ENCODE measurements around the gene HNRNPLL.

The HNRNPLL gene

DNA sequence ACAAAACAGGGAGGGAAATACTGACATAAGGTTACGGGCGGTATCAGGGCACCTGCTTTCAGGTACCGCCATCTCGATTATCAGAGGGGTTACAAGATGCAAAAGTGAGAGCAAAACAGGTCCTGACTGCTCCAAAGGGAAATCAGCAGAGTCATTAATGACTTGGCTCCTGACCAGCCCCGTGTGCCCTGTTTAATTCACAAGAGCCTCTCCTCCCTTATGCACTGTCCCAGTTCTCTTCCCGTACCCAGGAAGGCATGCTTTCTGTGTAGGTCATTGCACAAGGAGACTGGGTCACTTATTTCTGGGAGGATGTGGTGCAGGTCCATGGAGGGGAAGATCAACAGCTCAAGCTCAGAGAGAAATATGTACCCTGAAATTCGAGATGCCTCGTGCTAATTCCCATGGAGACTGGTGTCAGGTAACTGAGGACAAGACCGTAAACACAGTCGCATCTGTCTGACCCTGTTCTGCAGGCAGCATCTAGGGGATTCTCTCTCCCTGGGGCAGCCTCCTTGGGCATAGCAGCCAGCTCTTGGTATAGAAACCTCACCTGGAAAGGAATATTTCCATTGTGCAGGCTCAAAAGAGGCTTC lies 79.9 kb downstream of the HNRNPLL start:
- no peak for DNase-seq (ENCODE audit: low spot score)
- TF ChIP-seq, protein P1, sequence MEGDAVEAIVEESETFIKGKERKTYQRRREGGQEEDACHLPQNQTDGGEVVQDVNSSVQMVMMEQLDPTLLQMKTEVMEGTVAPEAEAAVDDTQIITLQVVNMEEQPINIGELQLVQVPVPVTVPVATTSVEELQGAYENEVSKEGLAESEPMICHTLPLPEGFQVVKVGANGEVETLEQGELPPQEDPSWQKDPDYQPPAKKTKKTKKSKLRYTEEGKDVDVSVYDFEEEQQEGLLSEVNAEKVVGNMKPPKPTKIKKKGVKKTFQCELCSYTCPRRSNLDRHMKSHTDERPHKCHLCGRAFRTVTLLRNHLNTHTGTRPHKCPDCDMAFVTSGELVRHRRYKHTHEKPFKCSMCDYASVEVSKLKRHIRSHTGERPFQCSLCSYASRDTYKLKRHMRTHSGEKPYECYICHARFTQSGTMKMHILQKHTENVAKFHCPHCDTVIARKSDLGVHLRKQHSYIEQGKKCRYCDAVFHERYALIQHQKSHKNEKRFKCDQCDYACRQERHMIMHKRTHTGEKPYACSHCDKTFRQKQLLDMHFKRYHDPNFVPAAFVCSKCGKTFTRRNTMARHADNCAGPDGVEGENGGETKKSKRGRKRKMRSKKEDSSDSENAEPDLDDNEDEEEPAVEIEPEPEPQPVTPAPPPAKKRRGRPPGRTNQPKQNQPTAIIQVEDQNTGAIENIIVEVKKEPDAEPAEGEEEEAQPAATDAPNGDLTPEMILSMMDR (IDR thresholded peaks at IDR 0.05; ENCODE audit: borderline replicate concordance, control extremely low read depth, extremely low read depth, insufficient read depth, missing control alignments) = no peak
- in situ Hi-C loops (cut with MboI; ENCODE audit: low sequenced_read_pairs, unreplicated experiment) = no loop called here

DNA sequence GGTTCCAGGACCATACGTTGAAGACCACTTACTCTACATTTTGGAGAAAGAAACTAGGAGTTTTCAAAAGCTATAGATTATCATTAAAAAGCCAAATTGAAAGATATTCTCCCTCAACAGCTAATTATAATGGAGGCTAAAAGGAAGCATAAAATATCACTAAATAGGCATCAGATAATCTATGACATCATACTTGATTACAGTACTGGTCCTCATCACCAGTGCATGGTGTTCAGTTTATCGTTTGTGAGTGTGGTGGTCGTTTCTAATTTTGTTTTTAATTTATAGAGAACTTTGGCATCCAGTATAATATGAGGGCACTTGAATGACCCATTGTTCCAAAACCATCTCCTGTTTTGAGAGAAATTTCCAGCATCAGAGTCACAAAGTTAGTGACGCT lies 80.9 kb downstream of the HNRNPLL start:
- in situ Hi-C loops (cut with MboI; ENCODE audit: low sequenced_read_pairs, unreplicated experiment) = no loop called here
- TF ChIP-seq, protein P1 (IDR thresholded peaks at IDR 0.05; ENCODE audit: borderline replicate concordance, control extremely low read depth, extremely low read depth, insufficient read depth, missing control alignments) = no peak
- DNase-seq (ENCODE audit: low spot score) = no peak

DNA sequence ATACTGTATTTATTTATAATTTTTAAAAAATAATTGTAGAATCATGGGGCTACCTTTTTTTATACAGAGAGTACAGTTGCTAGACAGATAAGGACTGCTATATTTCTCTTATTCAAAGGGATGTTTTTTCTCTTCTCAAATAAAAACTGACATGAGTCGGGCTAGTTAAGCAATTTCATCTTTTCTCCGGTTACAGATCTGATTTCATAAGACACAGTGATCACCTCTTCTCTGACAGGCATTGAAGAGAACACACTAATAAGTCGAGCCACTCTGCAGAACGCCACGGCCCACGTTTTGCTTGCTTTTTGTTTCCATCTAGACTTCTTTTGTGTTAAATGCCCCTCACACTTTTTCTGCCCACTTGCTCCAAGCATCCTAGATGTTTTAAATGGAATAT lies 85.4 kb downstream of the HNRNPLL start:
- in situ Hi-C loops (cut with MboI; ENCODE audit: low sequenced_read_pairs, unreplicated experiment) = no loop called here
- no peak for DNase-seq (ENCODE audit: low spot score)

DNA sequence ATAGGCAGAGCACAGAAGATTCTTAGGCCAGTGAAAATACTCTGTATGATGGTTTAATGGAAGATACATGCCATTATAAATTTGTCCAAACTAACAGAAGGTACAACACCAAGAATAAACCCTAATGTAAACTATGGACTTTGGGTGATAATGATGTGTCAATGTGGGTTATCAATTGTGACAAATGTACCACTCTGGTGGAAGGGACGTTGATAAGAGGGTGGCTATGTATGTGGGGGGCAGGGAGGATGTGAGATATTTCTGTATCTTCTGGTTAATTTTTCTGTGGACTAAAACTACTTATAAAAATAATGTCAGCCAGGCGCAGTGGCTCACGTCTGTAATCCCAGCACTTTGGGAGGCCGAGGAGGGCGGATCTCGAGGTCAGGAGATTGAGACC lies 86.2 kb downstream of the HNRNPLL start:
- TF ChIP-seq, protein P1 (IDR thresholded peaks at IDR 0.05; ENCODE audit: borderline replicate concordance, control extremely low read depth, extremely low read depth, insufficient read depth, missing control alignments) = no peak
- no peak for DNase-seq (ENCODE audit: low spot score)
- in situ Hi-C loops (cut with MboI; ENCODE audit: low sequenced_read_pairs, unreplicated experiment) = no loop called here

More for the DNA sequence above, 85.4 kb downstream of the HNRNPLL start:
- TF ChIP-seq, protein P1 (IDR thresholded peaks at IDR 0.05; ENCODE audit: borderline replicate concordance, control extremely low read depth, extremely low read depth, insufficient read depth, missing control alignments) = no peak

DNA sequence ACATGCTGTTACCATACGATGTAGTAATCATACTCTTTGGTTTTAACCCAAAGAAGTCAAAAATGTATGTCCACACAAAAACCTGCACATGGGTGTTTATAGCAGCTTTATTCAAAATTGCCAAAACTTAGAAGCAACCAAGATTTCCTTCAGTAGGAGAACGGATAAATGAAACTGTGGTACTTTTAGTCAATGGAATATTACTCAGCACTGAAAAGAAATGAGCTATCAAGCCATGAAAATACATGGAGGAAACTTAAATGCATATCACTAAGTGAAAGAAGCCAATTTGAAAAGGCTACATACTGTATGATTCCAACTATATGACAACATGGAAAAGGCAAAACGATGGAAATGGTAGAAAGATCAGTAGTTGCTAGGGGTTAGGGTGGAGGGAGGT lies 86.6 kb downstream of the HNRNPLL start:
- in situ Hi-C loops (cut with MboI; ENCODE audit: low sequenced_read_pairs, unreplicated experiment) = no loop called here

DNA sequence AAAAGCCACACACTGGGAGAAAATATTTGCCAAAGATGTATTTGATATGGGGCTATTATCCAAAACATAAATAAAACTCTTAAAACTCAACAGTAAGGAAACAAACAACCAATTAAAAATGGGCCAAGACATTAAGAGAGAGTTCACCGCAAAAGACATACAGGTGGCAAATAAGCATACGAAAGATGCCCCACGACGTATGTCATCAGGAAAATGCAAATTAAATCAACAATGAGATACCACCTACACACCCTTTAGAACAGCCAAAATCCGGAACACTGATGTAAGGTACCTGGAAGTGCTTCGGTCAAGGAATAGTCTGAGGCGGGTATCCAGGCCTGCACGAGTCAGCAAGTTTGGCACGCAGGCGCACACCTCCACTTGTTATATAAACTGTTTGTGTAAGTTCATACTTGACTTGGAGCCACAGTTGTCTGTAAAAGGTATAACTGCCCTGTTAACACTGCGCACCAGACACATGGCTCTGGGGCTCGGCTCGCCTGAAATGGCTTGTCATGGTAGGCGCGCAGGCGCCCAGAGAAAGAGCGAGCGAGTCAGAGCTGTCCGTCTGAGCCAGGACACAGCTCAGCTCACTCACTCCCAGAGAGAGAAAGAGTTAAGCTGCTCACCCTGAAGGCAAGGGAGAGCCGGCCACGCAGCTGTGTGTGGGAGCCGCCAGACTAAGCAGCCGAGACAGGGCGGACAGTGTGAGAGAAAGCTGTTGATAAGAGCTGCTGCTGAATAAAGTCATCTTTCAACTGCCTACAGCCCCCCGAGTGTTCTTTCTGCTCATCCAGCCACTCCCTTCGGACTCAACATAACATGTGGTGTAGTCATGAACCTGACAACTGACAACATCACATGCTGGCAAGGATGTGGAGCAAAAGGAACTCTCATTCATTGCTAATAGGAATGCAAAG lies 87.3 kb downstream of the HNRNPLL start:
- no peak for DNase-seq (ENCODE audit: low spot score)
- TF ChIP-seq, protein P1 (IDR thresholded peaks at IDR 0.05; ENCODE audit: borderline replicate concordance, control extremely low read depth, extremely low read depth, insufficient read depth, missing control alignments) = no peak
- in situ Hi-C loops (cut with MboI; ENCODE audit: low sequenced_read_pairs, unreplicated experiment) = no loop called here

More for the DNA sequence above, 86.6 kb downstream of the HNRNPLL start:
- DNase-seq (ENCODE audit: low spot score) = no peak
- TF ChIP-seq, protein P1 (IDR thresholded peaks at IDR 0.05; ENCODE audit: borderline replicate concordance, control extremely low read depth, extremely low read depth, insufficient read depth, missing control alignments) = no peak
